CD4-positive, alpha-beta T cell treated with Interferon gamma for 1 hour (primary cell): ENCODE measurements around the gene PCDHB1.

ENCODE experiments used
- DNase-seq: peaks from one replicate; pipeline ENCODE4 v3.0.0-alpha.2; 2020

Gene PCDHB1, protein sequence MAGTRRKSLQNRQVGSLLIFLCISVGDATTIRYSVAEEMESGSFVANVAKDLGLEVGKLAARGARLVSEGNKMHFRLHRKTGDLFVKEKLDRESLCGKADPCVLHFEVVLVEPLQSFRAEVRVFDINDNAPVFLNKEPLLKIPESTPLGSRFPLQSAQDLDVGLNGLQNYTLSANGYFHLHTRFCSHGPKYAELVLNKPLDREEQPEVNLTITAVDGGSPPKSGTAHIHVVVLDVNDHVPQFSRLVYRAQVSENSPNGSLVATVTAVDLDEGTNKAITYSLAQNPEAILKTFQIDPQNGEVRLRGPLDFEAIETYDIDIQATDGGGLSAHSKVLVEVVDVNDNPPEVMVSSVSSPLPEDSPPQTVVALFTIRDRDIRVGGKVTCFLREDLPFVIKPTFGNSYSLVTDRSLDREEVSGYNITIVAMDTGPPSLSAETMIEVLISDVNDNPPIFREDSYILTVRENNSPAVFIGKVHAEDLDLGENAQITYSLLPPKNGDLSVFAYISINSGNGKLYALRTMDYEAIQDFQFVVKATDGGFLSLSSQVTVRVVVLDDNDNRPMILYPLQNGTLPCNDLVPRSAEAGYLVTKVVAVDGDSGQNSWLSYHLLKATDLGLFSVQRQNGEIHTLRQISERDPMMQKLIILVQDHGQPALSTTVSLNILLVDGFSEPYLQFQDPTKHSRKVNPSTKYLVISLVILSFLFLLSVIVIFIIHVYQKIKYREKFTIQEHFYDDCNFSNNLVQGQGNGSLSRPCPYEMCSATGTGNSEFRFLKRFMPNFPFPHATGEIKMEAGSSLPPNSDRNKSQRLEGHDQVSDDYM

DNA sequence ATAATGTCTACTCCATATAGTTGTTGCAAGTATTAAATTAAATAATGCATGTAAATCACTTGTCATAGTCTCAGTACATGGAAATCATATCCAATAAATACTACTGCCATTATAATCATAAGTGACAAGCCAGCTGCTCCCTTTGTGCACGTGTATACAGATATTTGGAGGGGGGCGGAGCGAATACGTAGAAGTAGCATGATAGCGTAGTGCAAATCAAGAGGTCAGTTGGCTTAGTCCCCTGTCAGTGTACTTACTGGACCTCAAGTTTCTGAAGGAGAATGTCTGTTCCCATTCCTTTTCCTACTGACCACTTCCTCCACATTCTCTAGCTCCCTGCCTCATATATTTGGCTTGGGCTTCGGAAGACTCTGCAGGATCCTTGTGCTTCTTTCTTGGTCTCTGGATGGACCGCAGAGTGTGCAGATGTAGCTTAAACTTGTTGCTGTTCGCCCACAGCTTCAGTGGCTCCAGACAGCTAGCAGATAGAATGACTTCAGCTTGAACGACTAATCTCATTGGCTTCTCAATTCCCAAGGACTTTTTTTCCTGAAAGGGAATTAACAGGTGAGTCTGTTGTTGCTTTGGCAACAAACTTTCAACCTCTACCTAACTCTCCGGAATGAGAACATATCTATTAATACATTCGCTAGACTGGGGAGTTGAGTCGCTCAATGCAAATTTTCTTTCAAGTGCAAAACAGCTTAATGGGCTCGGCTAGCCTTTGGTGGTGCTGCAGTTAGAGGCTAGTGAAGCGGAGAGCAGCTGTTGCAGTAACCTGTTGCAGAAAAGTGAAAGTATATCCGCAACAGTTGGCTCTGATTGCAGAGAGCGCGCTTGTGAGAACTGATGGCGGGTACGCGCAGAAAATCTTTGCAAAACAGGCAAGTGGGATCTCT, at the start of gene PCDHB1:
Gene PCDHB1, plus strand, starts transcription at position 753 of the 899 bp plus-strand sequence. Its CDS starts 97 bp downstream, at position 850.
- no peak for DNase-seq

DNA sequence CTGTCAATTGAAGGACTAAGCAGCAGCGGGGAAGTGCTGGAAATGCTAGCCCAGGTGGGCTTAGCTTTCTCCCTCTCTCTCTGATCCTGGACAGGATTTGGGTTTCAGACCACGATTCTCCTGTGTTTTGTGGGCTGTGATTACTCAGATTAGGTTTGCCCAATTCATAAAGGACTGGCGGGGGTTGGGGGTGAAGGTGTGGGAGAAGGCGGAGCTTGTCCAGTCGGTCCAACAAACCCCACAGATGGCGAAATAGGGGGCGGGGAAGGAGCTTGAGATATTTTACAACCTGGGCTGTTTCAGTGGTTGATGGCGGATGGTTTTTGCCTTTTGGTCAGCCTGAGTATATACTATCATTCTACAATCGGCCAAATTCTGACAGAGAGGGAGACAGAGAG, 49.7 kb upstream of the PCDHB1 start:
- no peak for DNase-seq

GRCh38 chr5:141001844-141002604, 49.1 kb upstream of the PCDHB1 start:
- DNase-seq = no peak

- DNase-seq = no peak
Measured at GRCh38 chr5:141002605-141002965, 48.6 kb upstream of the PCDHB1 start.

GRCh38 chr5:141003031-141003430, 48.1 kb upstream of the PCDHB1 start:
- DNase-seq = no peak

DNA sequence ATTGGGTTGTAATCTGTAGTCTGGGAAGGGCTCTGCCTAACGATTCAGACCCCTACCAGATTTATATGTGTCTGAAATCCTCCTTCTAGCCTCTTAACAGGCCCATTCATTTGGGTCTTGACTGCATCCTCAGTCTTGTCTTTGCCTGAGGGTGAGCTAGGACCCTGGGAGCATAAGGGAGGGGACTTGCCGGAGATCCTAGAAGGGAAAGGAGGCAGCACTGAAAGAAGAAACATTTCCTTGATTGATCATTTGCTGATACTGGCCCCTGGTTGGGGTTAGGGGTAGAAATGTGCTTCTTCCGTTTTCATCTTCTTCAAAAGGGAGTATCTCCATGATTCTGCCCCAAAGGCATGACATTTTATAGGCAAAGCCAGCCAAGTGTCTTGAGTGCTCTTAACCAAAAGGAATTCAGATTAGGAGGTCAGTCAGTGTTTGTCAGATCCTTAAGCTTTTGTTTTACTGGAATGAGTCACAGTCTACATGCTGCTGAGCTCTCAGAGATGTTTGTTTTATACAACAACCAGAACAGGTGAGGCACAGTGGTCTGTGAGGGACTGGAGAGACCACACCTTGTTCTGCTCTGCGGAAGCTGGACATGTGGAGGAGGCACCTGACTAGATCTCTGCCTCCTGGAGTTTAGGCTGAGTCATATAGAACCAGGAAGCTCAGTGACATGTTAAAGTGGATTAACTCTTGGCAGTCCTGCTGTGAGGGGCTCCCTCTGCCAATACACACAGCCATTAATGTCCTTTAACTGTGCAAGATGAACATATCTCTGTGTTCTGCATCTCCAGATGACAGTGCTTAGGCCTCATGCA, 47.2 kb upstream of the PCDHB1 start:
- no peak for DNase-seq

GRCh38 chr5:141007791-141008190, 43.4 kb upstream of the PCDHB1 start:
- DNase-seq = no peak

GRCh38 chr5:141010047-141010793, 41.0 kb upstream of the PCDHB1 start:
- DNase-seq = no peak

DNA sequence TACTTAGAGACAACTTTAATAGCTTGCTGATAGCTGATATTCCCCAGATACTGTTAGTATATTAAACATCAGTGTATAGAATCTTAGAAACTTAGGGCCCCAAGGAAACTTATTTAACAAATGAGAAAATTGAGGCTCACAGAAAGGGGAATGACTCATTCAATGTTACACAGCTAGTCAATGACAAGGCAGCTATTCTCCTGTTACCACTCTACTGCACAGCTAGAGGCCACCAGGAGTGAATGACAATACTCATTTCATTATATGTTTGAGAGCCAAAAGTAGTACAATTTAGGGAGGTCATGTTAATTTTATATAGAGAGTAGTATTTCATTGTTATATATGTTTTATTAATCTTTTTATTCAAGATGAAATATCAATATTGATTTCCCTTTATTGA, 33.2 kb upstream of the PCDHB1 start:
- no peak for DNase-seq

GRCh38 chr5:141022384-141022783, 28.8 kb upstream of the PCDHB1 start:
- DNase-seq = no peak

GRCh38 chr5:141031006-141031405, 20.2 kb upstream of the PCDHB1 start:
- DNase-seq = no peak

DNA sequence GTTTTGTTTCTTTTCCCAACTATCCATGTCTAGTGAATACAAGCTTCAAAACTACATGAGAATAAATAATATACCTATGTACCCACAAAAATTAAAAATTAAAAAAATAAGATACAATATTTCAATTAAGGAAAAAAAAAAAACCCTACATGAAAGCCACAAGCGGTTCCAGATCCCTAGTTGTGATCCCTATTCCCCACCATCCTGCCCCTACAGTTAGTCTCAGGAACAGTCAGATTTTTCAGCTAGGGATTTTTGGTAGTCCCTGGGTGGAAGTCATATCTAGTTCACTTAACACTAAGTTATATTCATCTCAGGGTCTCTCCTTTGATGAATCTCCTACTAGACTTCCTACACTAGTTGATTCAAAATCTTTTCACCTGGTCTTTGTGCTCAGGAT, 18.5 kb upstream of the PCDHB1 start:
- no peak for DNase-seq

GRCh38 chr5:141039061-141039460, 12.1 kb upstream of the PCDHB1 start:
- DNase-seq = no peak

- no peak for DNase-seq
Measured at GRCh38 chr5:141039517-141039916, 11.7 kb upstream of the PCDHB1 start.

DNA sequence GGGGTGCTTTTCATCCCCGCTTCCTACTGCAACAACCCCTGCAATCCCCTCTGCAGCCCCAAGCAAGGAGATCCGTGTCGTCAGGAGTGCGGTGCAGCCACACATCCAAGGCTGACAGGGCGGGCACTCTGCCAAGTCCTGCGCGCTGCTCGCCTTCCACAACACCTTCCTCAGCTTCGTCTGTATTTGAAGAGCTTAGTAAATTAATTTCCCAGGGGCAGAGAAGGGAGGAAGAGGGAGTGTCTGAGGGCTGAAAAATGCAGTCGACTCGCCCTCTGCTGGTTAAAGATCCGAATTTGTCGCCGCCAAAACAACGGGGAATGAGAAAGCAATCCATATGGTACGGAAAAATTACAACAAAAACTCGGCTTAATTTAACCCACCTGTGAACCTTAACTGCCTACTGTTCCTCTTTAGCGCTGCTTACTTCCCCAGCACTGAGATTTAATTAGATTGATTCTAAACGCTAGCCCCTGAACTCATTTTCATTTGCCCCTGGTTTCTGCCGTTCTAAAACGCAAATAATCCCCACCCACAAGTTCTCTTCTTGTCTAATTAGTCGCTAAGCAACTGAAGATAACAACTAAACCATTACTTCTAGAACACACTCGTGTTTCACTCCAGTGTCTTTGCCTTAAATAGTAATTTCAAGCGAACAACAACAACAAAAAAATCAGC, 10.9 kb upstream of the PCDHB1 start:
- no peak for DNase-seq

- DNase-seq = peak; percentile 34
Measured at GRCh38 chr5:141040771-141041426, 10.3 kb upstream of the PCDHB1 start.

DNA sequence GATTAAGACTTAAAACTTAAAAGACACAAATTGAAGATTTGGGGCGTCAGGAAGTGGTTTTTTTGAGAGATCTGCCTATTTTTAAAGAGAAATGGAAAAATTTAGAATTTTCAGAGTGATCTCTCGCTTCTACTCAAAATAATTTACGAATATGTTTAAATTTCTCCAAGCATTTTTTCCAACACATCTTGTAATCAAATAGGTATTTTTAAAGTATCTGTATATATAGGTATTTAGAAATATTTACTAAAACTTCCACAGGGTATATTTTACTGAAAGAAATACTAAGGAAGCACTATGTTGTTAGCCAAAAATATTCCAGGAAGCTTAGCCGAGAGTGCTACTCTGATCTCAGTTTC, 9.8 kb upstream of the PCDHB1 start:
- no peak for DNase-seq

DNA sequence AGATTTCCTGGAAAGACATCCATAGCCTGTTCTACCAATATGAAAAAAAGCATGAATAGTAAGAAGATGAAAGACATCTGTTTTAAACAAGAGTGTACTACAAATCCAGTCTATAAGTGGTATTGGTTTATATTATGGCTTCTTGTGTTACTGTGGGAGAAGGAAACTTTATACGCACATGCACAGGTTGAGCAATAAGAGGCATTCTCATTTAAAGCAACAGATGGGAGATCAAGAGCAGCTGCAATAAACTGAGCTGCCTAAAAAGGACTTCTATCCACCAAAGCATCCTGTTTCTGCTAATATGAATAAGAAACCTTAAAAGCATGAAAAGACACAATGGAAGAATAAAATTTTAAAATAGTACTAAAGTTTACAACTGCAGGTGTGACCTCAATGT, 8.6 kb upstream of the PCDHB1 start:
- no peak for DNase-seq

DNA sequence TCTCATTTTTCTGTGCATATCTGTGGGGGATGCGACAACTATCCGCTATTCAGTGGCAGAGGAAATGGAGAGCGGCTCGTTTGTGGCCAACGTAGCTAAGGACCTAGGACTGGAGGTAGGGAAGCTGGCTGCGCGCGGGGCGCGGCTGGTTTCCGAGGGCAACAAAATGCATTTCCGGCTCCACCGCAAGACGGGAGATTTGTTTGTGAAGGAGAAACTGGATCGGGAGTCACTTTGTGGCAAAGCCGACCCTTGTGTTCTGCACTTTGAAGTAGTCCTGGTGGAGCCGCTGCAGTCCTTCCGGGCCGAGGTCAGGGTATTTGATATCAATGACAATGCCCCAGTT, 320 bp downstream of the PCDHB1 start:
- no peak for DNase-seq

DNA sequence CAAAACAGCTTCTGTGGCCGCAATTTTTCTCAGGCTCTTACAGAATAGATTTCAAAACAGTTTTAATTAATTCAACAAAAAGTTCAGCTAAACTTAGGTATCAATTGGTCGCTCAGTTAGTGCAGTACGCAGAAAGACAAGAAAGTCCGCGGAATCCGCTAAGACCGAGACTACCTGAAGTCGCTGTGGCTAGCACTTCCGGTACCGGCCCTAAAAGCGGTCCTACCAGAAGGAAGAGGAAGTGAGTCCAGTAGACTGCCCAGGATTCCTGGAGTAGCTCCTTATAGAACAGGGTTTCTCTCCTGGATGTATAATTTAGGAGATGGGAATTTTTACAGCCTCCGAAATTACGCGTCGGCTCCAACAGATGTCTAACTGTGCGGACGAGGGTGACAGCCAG, 26.7 kb downstream of the PCDHB1 start:
- no peak for DNase-seq
